ENCODE results near the gene SELENOS.
A peak's percentile ranks its signal among the peaks of the same experiment; 100 is the strongest.
"Not testable (repeated sequence)": the region's sequence is repeated elsewhere in the genome, so short reads cannot be mapped to it uniquely, and the experiment has no call there.

The SELENOS gene

DNA sequence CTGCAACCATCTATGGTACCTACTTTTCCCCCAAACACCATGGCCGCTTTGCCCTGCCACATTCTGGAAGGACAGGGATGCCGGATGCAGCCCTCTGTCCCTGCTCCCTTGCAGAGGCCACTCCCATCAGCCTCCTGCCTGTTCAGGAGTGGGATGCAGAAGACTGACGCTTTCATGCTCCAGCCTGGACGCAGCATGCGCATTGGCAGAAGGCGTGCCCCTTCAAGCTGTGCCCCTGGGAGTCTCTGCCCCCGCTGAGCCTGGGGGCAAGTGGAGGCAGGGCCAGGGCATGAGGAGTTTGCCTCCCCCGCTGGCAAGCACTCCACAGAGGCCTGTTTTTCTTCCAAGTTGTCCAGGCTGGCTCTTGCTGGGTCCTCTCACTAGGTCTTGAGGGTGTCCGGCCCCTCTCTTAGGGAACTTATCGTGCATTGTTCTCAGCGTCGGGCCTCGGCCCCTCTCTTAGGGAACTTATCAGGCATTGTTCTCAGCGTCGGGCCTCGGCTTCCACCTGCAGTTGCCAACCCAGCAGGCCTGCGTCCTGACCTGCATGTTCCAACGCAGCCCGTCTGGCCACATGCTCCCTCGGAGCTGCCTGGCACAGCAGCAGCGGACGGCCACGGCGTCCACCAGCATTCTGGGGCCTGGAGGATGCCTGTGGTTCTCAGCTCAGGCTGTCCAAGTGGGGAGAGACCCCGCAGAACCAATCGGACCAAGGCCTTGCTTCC is 32.3 kb upstream of the SELENOS start:
- no peak for DNase-seq (ENCODE audit: low read depth)

- DNase-seq (ENCODE audit: low read depth): no peak
These were observed 31.5 kb upstream of the SELENOS start for GRCh38 chr15:101308604-101309435.

DNA sequence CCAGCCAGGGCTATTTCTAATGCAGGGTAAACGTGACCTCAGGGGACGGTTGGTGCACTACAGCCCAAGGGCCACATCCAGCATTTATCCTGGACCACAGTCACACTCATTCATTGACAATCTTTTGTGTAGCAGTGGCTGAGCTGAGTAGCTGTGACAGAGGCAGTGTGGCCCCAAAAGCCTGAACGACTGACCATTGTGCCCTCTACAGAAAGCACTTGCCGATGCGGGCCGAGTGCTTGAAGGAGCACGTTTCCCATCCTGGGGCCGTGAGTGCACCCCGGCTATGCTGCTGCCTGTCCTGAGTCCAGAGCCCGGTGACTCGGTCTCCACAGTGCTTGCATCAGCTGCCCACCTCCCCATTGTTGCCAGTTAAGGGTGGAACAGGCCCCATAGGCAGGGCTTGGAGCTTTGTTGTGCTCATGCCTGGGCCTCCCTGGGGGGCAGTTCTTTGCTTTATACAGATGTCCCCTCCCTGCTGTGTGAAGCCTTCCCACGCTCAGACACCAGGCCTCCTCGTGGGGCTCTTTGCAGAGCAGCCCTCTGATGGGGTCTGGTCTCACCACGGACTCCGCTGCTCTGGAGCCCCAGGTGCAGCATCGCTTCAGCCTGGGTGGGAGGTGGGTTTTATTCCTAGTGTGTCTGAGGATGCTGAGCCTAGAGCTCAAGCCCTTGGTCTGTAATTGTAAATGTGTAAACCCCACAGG is 30.8 kb upstream of the SELENOS start:
- DNase-seq (ENCODE audit: low read depth): no peak

GRCh38 chr15:101307048-101307896 is 30.0 kb upstream of the SELENOS start:
- no peak for DNase-seq (ENCODE audit: low read depth)

DNA sequence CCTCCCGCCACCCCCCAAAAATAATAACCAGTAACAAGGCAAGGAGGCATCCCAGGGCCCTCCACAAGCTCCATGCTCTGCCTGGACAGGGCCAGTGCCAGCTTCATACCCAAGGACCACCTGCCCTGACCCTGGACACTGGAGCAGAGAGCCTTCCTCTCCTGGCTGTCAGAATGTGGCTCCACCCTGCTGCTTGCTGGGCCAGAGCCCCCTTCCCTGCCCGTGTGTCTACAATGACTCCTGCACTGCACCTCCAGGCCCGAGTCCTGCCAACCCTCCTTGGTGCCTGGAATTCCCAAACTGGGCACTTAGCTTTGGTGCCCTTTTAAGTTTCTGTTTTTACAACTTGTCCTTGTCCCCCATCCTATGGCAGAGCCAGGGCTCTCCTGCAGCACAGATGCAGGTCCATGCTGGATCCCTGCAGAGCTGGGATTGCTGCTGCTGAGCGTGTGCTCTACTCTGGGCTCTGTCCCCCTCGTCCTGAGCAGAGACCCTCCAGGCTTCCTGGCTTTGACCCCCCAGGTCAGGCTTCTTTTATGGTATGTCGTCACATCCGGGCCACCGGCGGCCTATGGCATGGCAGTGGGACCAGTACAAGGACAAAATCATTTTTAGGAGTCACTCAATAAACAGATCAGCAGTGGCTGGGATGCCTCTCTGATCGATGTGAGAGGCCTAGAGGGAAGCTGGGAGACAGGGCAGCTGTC is 29.2 kb upstream of the SELENOS start:
- no peak for DNase-seq (ENCODE audit: low read depth)

DNA sequence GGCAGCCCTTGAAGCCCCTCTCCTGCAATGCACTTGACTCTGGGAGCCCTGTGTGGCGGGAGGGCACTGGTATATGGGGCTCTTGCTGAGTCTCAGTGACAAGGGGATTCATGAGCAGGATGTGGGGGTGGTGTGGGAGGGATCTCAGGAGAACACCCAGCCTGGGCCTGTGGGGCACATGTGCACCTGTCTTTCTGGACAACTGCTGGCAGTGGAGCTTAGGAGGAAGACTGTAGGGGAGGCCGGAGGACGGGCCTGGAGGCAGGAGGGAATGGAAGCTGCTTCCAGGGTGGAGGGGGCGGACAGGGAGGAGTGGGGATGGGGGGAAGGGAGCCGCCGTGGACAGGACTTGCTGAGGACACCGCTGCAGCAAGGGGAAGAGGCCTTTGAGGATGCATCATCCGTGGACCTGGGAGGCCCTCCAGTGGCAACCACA is 28.6 kb upstream of the SELENOS start:
- no peak for DNase-seq (ENCODE audit: low read depth)

DNA sequence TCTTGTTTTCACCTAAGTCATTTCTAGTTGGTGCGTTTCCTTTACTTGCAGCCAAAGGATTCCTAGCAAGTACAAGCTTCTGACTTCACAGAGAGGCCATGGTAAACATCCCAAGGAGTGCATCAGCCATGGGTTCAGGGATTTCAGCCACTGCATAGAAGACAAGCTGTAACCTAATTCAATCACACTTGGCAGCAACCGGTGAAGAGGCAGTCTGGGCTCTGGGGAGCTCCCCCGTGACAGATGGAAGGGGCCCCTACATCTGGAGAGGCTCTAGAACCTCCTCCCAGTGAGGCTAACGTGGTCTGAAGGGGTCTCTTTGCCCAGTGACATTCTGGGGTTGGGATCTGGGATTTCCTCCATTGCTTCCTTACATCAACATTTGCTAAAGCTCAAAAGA is 26.1 kb upstream of the SELENOS start:
- DNase-seq (ENCODE audit: low read depth): no peak

- DNase-seq (ENCODE audit: low read depth): no peak
These were observed 19.4 kb upstream of the SELENOS start for GRCh38 chr15:101296418-101297405.

DNA sequence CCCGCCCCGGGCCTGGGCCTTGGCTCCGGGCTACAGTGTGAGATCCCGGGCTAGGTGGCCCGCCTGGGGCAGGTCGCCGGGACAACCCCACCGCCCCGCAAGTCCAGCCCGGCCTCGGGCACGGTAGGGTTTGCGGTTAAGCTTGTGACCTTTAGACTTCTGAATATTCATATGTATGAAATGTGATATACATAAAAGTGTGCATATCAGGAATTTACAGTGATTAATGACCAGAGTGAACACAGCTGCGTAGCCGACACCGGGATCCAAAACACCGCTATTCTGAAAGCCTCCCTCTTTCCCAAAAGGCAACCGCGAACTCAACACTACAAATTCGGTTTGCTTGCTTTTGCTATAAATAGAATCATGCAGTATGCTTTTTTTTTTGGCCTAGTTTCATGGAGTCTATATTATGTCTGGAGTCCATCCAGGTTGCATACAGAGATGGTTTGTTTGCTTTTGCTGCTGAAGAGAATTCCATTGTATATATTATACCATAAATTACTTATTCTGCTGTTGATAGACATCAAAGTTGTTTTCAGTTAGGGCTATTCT is 18.4 kb upstream of the SELENOS start:
- no peak for DNase-seq (ENCODE audit: low read depth)

DNA sequence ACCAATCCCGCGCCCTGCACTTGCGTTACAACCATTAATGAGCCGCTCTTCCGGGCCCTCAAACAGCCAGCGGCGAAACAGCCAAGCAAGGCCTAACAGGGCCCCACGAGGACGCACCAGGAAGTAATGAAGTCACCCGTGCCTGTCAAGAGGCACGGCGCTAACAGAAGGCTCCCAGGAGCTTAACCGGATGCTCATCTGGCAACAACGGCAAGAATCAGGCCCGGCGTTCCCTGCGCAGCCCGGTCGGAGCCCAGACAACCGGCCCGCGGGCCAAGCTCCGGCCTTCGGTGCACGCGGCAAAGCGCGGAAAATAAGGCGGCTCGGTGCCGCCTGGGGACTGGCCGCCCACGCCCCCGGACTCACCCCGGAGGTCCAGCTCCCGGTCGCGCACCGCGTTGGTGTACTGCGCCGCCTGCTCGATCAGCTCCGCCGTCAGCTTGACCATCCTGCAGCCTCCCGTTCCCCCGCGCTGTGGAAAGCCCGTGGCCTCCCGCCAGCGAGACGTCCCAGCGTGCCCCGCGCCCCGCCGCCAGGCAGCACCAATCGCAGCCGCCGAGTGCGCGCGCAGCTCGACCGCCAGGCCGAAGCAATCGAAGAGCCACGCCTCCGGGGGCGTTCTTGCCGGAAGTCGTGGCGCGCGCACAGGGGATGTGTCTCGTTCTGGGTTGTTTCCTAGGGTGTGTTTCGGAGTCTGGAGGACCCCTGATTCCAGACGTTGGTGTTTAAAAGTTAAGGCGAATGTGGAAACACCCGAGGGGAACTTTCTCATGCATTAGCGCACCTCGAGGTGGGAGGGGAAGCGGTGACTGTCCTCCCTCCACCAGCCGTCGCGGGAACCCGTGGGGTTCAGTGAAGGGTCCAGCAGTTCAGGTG is 17.7 kb upstream of the SELENOS start, which contains the start of gene SNRPA1:
SNRPA1 (minus strand) TSS at position 518 of the 876 bp plus-strand sequence; CDS start at position 448, 70 bp downstream.
- DNase-seq (ENCODE audit: low read depth): peak; percentile 89

DNA sequence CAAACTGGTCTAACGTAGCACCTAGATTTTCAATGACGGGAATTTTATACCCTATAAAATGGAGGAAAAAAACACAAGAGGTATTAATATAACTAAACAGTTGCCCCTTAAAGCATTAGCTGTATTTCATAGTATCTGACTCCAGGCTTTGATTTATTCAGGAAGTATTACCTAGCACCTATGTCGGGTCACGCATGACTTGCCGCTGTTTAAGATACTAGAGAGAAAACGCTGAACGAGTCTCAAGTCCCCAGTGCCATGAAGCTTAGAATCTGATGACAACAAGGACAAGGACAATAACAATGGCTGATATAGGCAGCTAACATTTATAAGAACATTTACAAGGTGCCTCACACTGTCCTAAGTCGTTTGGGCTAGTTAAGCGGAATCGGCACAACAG is 15.8 kb upstream of the SELENOS start:
- DNase-seq (ENCODE audit: low read depth): no peak

- no peak for DNase-seq (ENCODE audit: low read depth)
These were observed 11.7 kb upstream of the SELENOS start for GRCh38 chr15:101288905-101289513.

DNA sequence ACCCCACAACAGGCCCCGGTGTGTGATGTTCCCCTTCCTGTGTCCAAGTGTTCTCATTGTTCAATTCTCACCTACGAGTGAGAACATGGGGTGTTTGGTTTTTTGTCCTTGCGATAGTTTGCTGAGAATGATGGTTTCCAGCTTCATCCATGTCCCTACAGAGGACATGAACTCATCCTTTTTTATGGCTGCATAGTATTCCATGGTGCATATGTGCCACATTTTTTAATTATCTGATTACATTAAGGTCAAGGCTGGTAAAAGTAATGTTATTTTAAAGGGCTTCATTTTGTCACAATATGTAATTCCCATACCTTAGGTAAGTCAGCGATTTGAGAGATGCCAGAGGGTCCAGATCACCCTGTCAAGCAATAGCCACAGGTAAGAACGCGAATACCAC is 10.1 kb upstream of the SELENOS start:
- DNase-seq (ENCODE audit: low read depth): not testable (repeated sequence)

- no peak for DNase-seq (ENCODE audit: low read depth)
These were observed 9.3 kb upstream of the SELENOS start for GRCh38 chr15:101286471-101287114.

DNA sequence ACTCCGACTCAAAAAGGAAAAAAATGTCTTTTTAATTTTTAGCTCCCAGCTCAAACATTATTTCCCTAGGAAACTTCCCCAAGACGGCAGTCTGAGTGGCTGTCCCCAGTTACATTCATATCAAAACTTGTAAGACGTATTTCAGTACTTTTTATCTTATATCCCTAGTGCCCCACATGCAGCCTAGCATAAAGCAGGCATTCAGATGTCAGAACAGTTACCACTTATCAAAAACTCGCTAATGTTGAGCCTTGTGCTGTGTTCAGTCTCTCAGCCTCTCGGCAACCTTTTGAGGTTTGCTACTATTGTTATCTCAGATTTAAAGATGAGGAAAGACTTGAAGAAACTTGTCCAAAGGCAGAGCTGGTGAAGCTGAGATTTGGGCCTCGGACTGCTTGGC is 6.6 kb upstream of the SELENOS start:
- DNase-seq (ENCODE audit: low read depth): no peak

DNA sequence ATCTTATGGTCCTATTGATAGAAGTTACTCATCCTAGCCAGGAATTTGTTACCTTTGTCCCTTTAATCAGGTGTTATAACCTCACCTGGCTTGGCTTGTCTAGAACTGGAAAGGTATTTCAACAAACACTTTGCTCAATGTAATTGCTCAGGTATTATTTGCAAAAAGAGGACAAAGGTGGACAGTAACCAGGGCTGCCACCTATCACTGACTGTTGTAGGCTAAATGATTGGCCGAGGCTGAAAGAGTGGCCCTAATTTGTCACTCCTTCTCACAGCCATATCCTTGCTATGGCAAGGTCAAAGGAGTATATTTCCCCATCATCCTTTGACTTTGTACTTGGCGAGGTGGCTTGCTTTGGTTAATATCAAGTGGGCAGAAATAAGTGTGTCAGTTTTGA is 2.7 kb upstream of the SELENOS start:
- DNase-seq (ENCODE audit: low read depth): no peak

GRCh38 chr15:101277943-101278564 is 769 bp upstream of the SELENOS start:
- DNase-seq (ENCODE audit: low read depth): no peak

All from stromal cell of bone marrow (primary cell).